Keratinocyte (primary cell): ENCODE measurements around the gene FEN1. TPM values are rescaled to one million over a fixed set of nuclear protein-coding genes. Genes with fewer than 3 reads are reported as not detected.

Source experiments
- DNase-seq: peaks from one replicate; pipeline ENCODE4 v3.0.0-alpha.2; 2011; ENCODE audit warnings: low read depth, missing footprints, low spot score
- FAIRE-seq: peaks from 2 replicates; lab custom pipeline; 2011; peaks lifted over from hg19 to GRCh38; lab: Jason Lieb, UNC
- H2AFZ ChIP-seq: 2 replicates; pipeline ENCODE4 v1.6.0; 2012; ENCODE audit warnings: low read length, control low read depth, inconsistent platforms; ENCODE audit not compliant: control insufficient read depth
- H3K27ac ChIP-seq: 2 replicates; pipeline ENCODE4 v1.5.1; 2011; ENCODE audit warnings: low read length; ENCODE audit not compliant: control insufficient read depth, insufficient read depth
- H3K27me3 ChIP-seq: 3 replicates; pipeline ENCODE4 v1.6.0; 2011; ENCODE audit warnings: low read length; ENCODE audit not compliant: control insufficient read depth, insufficient read depth; ENCODE audit errors: extremely low read depth
- H3K36me3 ChIP-seq, 2 experiments: 2 replicates in 1 of 2; 3 replicates in 1 of 2; pipeline ENCODE4 v1.5.1; 2011; ENCODE audit warnings: low read length in 2 of 2, mild to moderate bottlenecking in 1 of 2; ENCODE audit not compliant: control insufficient read depth in 2 of 2, insufficient read depth in 2 of 2; ENCODE audit errors: extremely low read depth in 1 of 2
- H3K4me1 ChIP-seq: 3 replicates; pipeline ENCODE4 v1.5.1; 2011; ENCODE audit warnings: low read length; ENCODE audit not compliant: control insufficient read depth, insufficient read depth; ENCODE audit errors: extremely low read depth
- H3K4me2 ChIP-seq: 3 replicates; pipeline ENCODE4 v1.6.0; 2011; ENCODE audit warnings: low read depth, low read length; ENCODE audit not compliant: control insufficient read depth, insufficient read depth; ENCODE audit errors: extremely low read depth
- H3K4me3 ChIP-seq, 3 experiments: fragments of 200-600 bp in 1 of 3; sonication (generic) in 1 of 3; 2 replicates in 2 of 3; 3 replicates in 1 of 3; pipeline ENCODE4 v1.5.1; 2011 to 2016; ENCODE audit warnings: low read length in 3 of 3, mild to moderate bottlenecking in 3 of 3, control low read depth in 2 of 3, inconsistent platforms in 1 of 3, low read depth in 1 of 3, mixed read lengths in 1 of 3, mixed run types in 1 of 3, moderate library complexity in 1 of 3; ENCODE audit not compliant: control insufficient read depth in 2 of 3, insufficient read depth in 2 of 3; ENCODE audit errors: extremely low read depth in 1 of 3
- H3K79me2 ChIP-seq: 2 replicates; pipeline ENCODE4 v1.6.0; 2012; ENCODE audit warnings: low read length; ENCODE audit not compliant: control insufficient read depth, insufficient read depth
- H3K9ac ChIP-seq: 3 replicates; pipeline ENCODE4 v1.6.0; 2011; ENCODE audit warnings: low read length; ENCODE audit not compliant: control insufficient read depth, insufficient read depth; ENCODE audit errors: extremely low read depth
- H3K9me1 ChIP-seq: 3 replicates; pipeline ENCODE4 v1.6.0; 2011; ENCODE audit warnings: low read length; ENCODE audit not compliant: control insufficient read depth, insufficient read depth; ENCODE audit errors: extremely low read depth
- H3K9me3 ChIP-seq: 2 replicates; pipeline ENCODE4 v1.5.1; 2012; ENCODE audit warnings: low read depth, low read length; ENCODE audit not compliant: control insufficient read depth
- H4K20me1 ChIP-seq: 3 replicates; pipeline ENCODE4 v1.6.0; 2011; ENCODE audit warnings: low read length; ENCODE audit not compliant: control insufficient read depth, insufficient read depth; ENCODE audit errors: extremely low read depth
- EZH2 ChIP-seq: IDR thresholded peaks from one replicate; pipeline ENCODE4 v1.6.1; 2012; ENCODE audit warnings: inconsistent platforms, mild to moderate bottlenecking, low read length, moderate library complexity
- dilution Hi-C: fragments of 300-500 bp; cut with MboI; formaldehyde crosslinking; loops from one replicate; pipeline ENCODE4 v1.7.0; 2020; ENCODE audit warnings: low sequenced_read_pairs; ENCODE audit not compliant: extremely low pct_ligation_motif_present
- polyA plus RNA-seq, 5 experiments: library from polyadenylated mRNA; depleted of rRNA in 3 of 5; stranded (reverse) in 3 of 5; stranded (forward) in 1 of 5; unstranded in 1 of 5; fragments of >200 nt; gene quantifications; 1 replicate in 1 of 5; 2 replicates in 3 of 5; 3 replicates in 1 of 5; pipeline versions ENCODE4 v1.2.1 to v1.2.3, GENCODE V29; 2011 to 2012; ENCODE audit warnings: missing spikeins in 2 of 5, low read depth in 1 of 5, low replicate concordance in 1 of 5
- TF ChIP-seq, protein P1 (sequence below), 3 experiments: IDR thresholded peaks in 1 of 3; conservative IDR thresholded peaks in 1 of 3; optimal IDR thresholded peaks in 1 of 3; 2 replicates in 2 of 3; 3 replicates in 1 of 3; pipeline versions ENCODE3 to v1.5.1; 2011; ENCODE audit warnings: low read length in 3 of 3, mild to moderate bottlenecking in 3 of 3, moderate library complexity in 2 of 3, control low read depth in 1 of 3, inconsistent platforms in 1 of 3; ENCODE audit not compliant: insufficient read depth in 2 of 3; ENCODE audit errors: extremely low read depth in 1 of 3

The FEN1 gene
- polyA plus RNA-seq, 1 donor (not counting 4 experiments of a cell fraction or from before 2014, with no cell fraction given) = 26.7 TPM

DNA sequence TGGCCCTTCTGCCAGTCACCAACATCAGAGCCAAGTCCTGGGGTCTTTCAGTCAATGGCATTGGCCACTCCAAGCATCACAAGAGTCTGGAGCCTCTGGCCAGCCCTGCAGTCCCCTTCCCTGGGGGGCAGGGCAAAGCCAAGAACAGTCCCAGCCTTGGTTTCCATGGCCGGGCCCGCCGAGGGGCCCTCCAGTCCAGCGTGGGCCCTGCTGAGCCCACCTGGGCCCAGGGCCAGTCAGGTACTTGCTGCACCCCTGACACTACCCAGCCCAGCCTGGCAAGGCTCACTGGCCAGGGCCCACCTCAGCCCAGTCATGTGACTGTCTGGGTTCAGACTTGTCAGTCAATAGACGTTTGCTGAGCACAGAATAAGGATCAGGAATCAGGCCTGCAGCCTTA is 11.1 kb upstream of the FEN1 start:
- no peak overlapping the region for H3K27ac ChIP-seq
- dilution Hi-C loops = no loop called here
- DNase-seq = no peak
- peaks cover 11% of the 10 kb centered on the region for H3K27me3 ChIP-seq
- peaks cover 2 to 16% of the 10 kb centered on the region in 2 experiments for H3K36me3 ChIP-seq
- no peaks in the 10 kb centered on the region for H4K20me1 ChIP-seq
- H3K9me1 ChIP-seq = no peaks in the 10 kb centered on the region
- no peak for TF ChIP-seq EZH2
- TF ChIP-seq, protein P1, sequence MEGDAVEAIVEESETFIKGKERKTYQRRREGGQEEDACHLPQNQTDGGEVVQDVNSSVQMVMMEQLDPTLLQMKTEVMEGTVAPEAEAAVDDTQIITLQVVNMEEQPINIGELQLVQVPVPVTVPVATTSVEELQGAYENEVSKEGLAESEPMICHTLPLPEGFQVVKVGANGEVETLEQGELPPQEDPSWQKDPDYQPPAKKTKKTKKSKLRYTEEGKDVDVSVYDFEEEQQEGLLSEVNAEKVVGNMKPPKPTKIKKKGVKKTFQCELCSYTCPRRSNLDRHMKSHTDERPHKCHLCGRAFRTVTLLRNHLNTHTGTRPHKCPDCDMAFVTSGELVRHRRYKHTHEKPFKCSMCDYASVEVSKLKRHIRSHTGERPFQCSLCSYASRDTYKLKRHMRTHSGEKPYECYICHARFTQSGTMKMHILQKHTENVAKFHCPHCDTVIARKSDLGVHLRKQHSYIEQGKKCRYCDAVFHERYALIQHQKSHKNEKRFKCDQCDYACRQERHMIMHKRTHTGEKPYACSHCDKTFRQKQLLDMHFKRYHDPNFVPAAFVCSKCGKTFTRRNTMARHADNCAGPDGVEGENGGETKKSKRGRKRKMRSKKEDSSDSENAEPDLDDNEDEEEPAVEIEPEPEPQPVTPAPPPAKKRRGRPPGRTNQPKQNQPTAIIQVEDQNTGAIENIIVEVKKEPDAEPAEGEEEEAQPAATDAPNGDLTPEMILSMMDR (optimal IDR thresholded peaks at IDR 0.05 in 1 of 3, IDR thresholded peaks at IDR 0.05 in 1 of 3, conservative IDR thresholded peaks at IDR 0.05 in 1 of 3; ENCODE audit: extremely low read depth in 1 of 3, insufficient read depth in 2 of 3, low read length in 3 of 3) = no peak
- H3K4me2 ChIP-seq = no peak overlapping the region
- H2AFZ ChIP-seq = no peak overlapping the region
- H3K4me3 ChIP-seq = no peak overlapping the region
- peaks cover 11% of the 10 kb centered on the region for H3K4me1 ChIP-seq
- H3K9me3 ChIP-seq = no peaks in the 10 kb centered on the region
- no peak overlapping the region for H3K9ac ChIP-seq
- FAIRE-seq = no peak
- H3K79me2 ChIP-seq = no peaks in the 10 kb centered on the region

DNA sequence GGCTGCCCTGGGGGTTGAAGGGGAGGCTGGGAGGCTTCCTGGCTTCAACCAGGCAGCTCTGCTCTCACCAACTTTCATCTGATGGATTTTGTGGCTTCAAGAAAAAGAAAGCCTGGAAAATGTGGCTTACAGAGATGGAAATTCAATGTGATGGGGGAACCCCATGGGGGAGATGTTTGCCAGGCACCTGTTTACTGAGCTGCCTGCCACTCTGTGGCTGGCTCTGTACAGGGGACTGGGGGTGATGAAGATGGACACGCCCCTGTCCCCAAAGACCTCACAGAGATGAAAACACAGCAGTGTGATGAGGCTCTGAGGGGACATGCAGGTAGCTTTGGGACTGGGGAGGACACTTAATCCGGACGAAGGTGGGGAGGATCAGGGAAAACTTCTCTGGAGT is 10.4 kb upstream of the FEN1 start:
- Histone ChIP-seq H3K4me3 (no peak overlapping the region), H3K9ac (no peak overlapping the region), H3K9me1 (no peaks in the 10 kb centered on the region), H3K4me2 (no peak overlapping the region), H3K36me3 (peaks cover 3 to 16% of the 10 kb centered on the region in 2 experiments), H2AFZ (no peak overlapping the region), H4K20me1 (no peaks in the 10 kb centered on the region), H3K9me3 (no peaks in the 10 kb centered on the region), H3K79me2 (no peaks in the 10 kb centered on the region), H3K27ac (no peak overlapping the region), H3K4me1 (peaks cover 11% of the 10 kb centered on the region), H3K27me3 (peaks cover 11% of the 10 kb centered on the region)
- FAIRE-seq (no peak), DNase-seq (no peak)
- dilution Hi-C loops = no loop called here
- TF ChIP-seq, protein P1 (optimal IDR thresholded peaks at IDR 0.05 in 1 of 3, IDR thresholded peaks at IDR 0.05 in 1 of 3, conservative IDR thresholded peaks at IDR 0.05 in 1 of 3; ENCODE audit: extremely low read depth in 1 of 3, insufficient read depth in 2 of 3, low read length in 3 of 3) = no peak
- TF ChIP-seq EZH2 = no peak
